Activated CD8-positive, alpha-beta memory T cell treated with anti-CD3 and anti-CD28 coated beads, Interleukin-2, amount 50 U/mL, for 24 hours (primary cell): ENCODE measurements around the gene RASA3.
"Not testable (repeated sequence)": the region's sequence is repeated elsewhere in the genome, so short reads cannot be mapped to it uniquely, and the experiment has no call there.

Experiments used
- DNase-seq: peaks from one replicate; pipeline ENCODE4 v3.0.0-alpha.2; 2020; ENCODE audit errors: extremely low read depth

Gene RASA3, protein sequence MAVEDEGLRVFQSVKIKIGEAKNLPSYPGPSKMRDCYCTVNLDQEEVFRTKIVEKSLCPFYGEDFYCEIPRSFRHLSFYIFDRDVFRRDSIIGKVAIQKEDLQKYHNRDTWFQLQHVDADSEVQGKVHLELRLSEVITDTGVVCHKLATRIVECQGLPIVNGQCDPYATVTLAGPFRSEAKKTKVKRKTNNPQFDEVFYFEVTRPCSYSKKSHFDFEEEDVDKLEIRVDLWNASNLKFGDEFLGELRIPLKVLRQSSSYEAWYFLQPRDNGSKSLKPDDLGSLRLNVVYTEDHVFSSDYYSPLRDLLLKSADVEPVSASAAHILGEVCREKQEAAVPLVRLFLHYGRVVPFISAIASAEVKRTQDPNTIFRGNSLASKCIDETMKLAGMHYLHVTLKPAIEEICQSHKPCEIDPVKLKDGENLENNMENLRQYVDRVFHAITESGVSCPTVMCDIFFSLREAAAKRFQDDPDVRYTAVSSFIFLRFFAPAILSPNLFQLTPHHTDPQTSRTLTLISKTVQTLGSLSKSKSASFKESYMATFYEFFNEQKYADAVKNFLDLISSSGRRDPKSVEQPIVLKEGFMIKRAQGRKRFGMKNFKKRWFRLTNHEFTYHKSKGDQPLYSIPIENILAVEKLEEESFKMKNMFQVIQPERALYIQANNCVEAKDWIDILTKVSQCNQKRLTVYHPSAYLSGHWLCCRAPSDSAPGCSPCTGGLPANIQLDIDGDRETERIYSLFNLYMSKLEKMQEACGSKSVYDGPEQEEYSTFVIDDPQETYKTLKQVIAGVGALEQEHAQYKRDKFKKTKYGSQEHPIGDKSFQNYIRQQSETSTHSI

DNA sequence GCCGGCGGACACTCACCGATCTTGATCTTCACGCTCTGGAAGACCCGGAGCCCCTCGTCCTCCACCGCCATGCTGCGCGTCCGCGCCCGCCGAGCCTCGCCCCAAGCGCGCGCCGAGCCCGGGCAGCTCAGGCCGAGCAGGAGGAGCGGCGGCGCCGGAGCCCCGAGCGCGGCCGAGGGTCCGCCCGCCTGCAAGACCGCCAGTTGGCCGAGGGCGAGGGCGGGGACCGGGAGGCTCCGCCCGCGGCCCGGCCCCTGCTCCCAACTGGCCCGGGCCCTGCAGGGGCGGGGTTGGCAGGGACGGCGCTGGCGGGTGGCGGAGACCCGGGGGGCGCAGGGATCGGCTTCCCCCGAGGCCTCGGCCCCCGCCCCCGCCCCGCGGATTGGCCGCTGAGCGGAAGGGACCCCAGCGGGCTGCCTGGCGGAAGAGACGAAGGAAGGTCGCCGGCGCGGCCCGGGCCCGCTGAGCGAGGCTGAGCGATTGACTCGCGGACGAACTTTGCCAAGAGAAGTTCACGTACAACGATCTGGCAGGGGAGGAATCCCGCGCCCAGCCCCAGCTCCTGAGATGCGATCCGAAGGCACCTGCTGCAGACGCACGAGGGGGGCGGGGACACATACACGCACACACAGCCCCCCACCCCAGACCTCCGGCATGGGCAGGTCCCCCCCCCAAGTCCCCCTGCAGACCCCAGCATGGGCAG, at the start of gene RASA3:
Gene RASA3, minus strand, starts transcription at position 205 of the 703 bp plus-strand sequence. Its CDS starts 134 bp downstream, at position 71.
- DNase-seq, result no peak

DNA sequence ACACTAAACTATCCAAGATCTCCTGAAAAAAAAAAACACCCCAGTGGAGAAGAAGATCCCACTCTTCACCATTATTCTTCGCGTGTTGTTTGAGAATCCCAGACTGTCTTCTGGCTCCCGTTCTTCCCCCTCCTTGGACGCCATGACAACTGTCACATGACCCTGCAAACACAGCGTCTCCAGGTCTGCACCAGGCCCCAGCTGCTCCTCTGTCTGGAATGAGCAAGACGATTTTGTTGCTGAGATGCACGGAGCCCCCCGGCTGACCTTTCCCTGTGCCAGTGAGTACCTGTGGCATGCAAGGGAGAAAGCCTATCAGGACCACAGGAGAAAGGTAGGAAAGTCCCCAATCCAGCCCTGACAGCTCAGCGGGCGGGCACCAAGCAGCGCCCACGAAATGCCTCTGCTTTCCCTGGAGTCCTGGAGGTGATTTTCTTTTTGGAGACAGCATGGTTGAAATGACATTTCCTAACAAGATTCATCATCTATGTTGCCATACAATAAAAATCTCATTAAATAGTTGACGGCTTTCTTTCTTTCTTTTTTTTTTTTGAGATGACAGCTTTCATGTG, 46.8 kb upstream of the RASA3 start, which contains the start of gene CFAP97D2:
Gene CFAP97D2, plus strand, starts transcription at position 171 of the 572 bp plus-strand sequence. Its CDS starts 74 bp downstream, at position 245.
- no peak for DNase-seq

DNA sequence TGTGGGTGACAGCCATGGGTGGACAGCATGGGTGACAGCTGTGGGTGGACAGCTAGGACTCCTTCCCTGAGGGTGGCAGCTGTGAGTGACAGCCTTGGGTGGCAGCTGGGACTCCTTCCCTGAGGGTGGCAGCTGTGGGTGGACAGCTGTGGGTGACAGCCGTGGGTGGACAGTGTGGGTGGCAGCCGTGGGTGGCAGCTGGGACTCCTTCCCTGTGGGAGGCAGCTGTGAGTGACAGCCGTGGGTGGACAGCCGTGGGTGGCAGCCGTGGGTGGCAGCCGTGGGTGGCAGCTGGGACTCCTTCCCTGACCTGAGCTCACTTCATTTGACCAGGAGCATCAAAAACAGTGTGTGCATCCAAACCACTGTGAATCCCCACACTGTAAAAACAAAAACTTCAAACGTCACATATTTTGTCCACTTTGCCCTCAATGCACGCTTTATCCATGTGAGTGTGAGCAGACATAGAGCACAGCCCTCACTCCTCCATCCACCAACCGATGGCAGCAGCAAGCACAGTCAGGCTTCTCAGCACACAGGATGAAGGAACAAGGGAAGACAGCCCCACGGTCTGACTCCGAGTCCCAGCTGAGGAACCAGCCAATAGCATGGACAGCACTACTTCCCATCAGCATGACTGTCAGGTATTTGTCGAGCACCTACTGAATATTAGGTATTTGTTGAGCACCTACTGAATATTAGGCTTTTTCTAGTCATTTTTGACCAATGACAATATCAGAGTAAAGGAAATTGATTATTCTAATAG, 45.0 kb upstream of the RASA3 start:
- DNase-seq, result no peak

DNA sequence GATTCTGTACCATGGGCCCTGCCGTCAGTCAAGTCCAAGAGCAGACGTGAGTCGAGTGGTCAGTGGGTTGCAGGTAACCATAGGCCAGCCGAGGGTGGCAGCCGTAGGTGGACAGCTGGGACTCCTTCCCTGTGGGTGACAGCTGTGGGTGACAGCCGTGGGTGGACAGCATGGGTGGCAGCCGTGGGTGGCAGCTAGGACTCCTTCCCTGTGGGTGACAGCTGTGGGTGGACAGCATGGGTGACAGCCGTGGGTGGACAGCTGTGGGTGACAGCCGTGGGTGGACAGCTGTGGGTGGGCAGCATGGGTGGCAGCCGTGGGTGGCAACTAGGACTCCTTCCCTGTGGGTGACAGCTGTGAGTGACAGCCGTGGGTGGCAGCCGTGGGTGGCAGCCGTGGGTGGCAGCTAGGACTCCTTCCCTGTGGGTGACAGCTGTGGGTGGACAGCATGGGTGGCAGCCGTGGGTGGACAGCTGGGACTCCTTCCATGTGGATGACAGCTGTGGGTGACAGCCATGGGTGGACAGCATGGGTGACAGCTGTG, 44.0 kb upstream of the RASA3 start:
- not testable (repeated sequence) for DNase-seq

DNA sequence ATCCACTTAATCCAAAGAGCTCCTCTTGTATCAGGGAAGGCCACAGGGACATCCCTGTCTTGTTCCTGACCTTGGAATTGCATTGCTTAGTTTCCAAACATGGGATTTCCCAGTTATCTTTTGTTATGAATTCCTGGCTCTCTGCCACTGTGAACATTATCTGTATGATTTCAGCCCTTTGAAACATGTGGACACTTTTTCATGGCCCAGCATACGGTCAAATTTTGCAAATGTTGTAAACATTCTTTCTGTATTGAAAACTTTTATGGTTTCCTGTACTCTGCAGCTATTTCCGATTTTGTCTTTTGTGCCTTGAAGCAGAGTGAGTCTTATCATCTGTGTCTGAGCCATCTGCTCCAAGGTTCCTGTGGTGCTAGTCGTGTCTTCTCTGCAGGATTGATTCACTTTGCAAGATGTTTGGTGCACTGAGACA, 42.1 kb upstream of the RASA3 start:
- DNase-seq, result no peak

GRCh38 chr13:114173745-114174144, 41.3 kb upstream of the RASA3 start:
- DNase-seq, result no peak

- DNase-seq, result no peak
These were observed 40.8 kb upstream of the RASA3 start for GRCh38 chr13:114173272-114173671.

DNA sequence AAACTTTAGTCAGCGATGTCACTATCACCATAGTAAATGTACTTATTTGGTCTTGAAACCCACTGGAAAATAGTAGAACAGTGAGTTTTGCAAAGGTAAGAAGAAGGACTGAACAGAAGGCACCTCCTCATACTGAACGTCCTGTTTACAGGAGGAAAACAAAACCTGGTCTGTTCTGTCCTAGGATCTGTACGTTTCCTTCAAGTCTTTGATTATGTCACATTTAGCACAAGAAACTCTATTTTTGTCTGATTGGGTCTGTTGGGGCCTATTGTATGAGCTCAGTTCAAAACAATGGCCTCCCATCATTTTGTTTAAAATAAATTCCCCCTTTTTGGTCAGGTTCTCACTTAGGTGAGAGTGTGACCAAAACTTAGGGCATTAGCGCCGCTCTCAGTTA, 35.5 kb upstream of the RASA3 start:
- DNase-seq, result no peak

DNA sequence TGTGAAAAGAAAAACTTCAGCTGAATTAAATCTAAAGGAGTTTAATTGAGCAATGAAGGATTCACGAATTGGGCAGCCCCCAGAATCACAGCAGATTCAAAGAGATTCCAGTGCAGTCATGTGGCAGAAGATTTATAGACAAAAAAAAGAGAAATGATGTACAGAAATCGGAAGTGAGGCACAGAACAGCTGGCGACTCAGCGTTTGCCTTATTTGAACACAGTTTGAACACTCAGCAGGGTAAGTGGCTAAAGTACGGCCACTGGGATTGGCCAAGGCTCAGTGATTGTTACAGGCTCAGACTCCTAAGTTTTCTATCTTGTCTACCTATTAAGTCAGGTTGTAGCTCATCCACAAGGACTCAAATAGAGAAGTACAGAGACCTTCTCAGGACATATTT, 35.0 kb upstream of the RASA3 start:
- DNase-seq, result no peak

GRCh38 chr13:114166381-114167131, 34.1 kb upstream of the RASA3 start:
- DNase-seq, result no peak

DNA sequence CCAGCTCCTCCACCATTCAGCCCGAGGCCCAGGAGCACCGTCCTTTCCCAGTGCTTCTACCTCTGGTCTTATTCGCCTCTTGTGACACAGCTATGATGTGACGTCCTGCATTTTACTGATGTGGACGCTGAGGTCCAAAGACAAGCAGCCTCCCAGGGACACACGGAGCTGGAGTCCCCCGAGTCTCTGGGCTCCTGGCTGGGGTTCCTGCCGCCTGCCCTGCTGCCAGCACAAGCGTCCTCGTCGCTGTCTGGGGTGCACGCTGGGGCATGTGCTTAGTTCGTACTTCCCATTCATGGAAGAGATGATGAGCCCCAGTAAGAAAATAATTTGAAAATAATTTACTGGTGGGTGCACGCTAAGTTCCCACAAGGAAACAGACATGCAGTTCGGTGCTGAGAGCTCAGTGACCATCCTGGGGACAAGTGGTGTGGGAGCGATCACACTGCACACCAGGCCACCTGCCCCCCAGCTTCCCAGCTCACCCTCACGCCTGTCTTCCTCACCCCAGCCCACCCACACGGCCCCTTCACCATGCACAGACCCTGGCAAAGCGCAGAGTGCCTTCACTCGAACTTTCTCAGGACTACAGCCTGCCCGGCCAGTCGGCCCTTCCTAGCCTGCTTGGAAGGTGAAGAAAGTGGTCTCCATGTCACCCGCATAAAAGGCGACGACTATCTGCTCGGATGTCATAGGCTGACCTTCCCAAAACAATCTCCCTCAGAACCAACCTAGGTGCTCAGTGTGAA, 32.4 kb upstream of the RASA3 start:
- no peak for DNase-seq

GRCh38 chr13:114164053-114164452, 31.6 kb upstream of the RASA3 start:
- DNase-seq, result no peak

- no peak for DNase-seq
These were observed 30.1 kb upstream of the RASA3 start for GRCh38 chr13:114162533-114162922.

DNA sequence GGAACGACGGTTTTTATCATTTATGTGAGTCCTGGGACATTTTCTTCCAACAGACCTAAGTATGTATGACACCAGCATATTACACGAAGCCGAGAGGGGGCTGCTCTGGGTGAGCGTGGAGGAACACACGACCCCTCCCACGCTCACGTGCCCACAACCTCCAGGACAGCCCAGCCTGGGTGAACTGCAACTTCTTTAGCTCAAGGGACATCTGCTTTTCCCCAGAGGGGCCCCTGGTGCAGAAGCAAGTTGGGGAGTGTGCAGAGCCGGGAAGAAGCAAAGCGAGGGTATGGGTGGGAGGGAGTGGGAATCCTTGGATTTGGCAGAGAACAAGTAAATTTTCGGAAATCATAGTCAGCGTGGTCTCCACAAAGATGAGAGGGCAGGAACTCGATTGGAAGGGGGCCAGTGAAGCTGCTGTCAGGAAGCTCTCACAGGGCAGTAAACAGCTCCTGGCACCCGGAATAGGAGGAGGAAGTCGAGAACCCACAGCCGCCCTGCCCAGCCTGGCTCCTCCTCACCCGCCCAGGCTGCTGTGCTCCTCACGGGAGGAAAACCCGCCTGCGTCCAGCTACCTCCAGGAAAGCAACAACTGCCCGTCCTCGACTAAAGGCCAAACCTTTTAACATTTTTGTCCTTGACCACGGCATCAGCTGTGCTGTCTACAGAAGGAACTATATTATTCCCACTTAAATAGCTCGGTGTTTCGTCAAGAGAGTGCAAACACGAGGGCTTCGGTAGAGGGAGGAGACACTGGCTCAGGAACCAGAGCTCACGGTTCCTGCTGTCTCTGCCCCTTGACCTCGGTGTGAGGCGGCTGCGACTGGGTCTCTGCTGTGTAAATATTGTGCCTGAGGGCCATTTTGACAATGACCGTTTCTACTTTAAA, 29.5 kb upstream of the RASA3 start:
- DNase-seq, result no peak

GRCh38 chr13:114161028-114161556, 28.7 kb upstream of the RASA3 start:
- DNase-seq, result no peak

GRCh38 chr13:114158869-114159666, 26.6 kb upstream of the RASA3 start:
- not testable (repeated sequence) for DNase-seq

- no peak for DNase-seq
These were observed 25.6 kb upstream of the RASA3 start for GRCh38 chr13:114157869-114158495.
